Measurements from ENCODE around the gene ENO3.
A peak's percentile ranks its signal among the peaks of the same experiment; 100 is the strongest.

The ENO3 gene

DNA sequence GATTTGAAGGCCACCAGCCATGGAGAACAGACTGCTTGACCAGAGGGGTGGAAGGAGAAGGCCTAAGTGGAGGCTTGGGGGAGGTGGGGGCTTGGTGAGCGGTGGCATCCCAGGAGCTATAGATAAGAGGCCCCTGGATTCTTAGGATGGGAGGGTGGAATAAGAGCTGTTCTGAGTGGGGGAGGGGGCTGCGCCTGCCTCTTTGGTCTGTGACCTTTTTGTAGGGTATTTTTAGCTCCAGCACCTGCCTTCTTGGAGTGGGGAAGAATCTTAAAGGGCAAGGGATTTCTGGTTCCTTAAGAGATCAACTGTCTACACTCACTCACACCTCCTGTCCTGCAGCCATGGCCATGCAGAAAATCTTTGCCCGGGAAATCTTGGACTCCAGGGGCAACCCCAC lies 567 bp downstream of the ENO3 start:
- DNase-seq = no peak

DNA sequence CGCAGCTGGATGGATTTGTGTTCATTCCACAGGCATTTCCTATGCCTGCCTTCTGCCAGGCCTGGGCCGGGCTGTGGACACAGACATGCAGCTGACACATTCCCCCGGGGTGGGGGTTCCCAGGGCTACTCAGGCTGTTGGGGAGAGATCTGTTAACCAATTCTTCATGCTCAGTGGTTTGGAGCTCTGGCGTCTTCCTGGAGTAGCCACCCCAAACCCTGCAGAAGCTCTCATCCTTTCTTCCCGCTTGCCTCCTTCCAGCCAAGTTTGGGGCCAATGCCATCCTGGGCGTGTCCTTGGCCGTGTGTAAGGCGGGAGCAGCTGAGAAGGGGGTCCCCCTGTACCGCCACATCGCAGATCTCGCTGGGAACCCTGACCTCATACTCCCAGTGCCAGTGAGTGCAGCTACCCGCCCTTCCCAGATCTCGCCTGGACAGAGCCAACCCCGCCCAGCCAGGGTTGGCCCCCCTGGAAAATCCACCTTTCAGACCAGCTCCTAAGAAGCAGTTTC lies 2.6 kb downstream of the ENO3 start:
- DNase-seq = no peak

DNA sequence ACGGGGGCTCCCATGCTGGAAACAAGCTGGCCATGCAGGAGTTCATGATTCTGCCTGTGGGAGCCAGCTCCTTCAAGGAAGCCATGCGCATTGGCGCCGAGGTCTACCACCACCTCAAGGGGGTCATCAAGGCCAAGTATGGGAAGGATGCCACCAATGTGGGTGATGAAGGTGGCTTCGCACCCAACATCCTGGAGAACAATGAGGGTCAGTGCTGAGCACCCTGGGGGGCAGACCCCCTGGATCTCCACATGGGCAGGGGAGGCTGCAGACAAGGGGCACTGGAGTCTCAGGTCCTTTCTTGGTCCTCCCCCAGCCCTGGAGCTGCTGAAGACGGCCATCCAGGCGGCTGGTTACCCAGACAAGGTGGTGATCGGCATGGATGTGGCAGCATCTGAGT lies 4.2 kb downstream of the ENO3 start:
- no peak for DNase-seq

DNA sequence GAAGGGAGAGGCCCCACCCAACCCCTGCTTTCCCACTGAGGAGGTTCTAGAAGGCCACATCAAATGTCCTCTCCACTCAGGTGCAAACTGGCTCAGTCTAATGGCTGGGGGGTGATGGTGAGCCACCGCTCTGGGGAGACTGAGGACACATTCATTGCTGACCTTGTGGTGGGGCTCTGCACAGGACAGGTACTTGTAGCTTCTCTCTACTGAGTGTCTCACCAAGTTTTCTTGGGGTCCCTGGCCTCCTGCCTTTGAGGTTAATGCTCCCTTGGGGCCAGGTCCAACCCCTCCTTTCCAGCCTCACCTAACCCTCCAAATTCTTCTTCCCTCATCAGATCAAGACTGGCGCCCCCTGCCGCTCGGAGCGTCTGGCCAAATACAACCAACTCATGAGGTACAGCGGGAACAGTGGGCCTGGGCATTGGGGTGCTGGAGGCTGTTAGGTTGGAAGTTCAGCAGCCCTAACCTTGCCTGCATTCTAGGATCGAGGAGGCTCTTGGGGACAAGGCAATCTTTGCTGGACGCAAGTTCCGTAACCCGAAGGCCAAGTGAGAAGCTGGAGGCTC lies 5.7 kb downstream of the ENO3 start:
- peak; percentile 40 for DNase-seq

DNA sequence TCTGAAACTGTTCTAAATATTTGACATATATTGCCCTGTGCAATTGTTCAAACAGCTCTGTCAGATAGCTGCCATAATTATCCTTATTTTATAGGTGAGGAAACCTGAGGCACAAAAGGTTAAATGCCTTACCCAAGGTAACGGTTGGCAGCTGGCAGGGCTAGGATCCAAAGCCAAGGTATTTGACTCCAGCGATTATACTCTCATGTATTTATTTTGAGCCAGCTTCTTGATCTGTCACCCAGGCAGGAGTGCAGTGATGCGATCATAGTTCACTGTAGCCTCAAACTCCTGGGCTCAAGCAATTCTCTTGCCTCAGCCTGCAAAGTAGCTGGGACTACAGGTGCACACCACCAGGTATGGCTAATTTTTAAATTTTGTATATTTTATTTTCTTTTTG lies 7.2 kb downstream of the ENO3 start:
- no peak for DNase-seq

DNA sequence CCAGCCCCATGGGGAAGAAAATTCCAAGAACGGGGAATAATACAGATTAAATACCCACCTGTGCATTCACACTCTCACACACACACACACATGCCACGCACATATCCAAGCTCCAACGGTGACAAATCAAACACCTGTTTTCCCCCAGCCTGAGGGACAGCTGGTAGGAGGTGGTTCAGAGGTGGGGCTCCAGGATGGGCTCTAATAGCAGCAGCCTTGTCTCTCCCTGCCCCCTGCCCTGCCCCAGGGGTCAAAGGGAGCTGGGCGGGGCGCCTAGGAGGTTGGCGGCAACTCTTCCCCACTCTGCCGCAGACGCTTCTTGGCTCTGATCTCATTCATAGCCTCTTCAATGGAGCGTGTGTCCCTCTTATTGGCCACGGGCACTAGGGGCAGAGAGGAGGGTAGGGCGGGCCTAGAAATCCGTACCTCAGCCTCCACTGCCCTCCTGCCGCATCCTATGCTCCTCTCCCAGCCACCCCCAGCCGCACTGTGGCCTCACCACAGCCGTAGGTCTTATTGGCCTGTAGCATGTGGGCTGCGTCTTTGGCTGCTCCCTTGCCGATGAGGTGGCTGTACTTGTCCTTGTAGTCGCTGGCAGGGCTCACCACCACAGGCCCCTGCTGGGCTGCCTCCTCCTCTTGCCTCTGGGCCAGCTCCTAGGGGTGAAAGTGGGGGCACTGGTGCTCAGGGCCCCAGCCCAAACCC lies 8.5 kb downstream of the ENO3 start:
- DNase-seq = no peak

DNA sequence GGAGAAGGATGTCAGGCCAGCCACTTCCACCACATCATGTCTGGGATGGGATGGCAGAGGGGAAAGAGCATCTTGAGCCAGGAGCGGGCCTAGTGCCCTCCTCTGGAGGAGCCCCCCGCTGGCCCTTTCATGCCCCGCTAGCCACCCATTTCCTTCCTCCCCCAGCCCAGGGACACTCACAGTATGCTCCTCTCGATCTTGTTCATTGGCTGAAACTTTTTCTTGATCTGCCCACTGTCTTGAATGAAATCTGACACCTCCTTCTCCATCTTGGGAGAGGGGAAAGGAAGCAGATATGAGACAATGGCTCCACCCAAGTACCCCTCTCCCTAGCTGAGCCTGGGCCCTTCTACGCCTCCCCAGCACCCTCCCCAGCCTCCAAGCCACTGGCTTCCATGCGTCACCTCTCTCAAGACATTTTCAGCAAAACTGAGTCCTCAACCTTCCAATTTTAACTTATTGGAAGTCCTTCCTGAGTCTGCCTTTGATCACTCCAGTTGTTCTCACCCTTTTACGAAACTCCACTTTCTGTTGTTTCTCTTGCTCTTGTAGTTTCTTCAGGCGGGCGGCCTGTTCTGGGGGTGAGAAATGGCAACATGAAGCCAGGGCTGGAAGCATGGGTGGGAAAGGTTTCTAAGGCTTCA lies 9.5 kb downstream of the ENO3 start:
- no peak for DNase-seq

DNA sequence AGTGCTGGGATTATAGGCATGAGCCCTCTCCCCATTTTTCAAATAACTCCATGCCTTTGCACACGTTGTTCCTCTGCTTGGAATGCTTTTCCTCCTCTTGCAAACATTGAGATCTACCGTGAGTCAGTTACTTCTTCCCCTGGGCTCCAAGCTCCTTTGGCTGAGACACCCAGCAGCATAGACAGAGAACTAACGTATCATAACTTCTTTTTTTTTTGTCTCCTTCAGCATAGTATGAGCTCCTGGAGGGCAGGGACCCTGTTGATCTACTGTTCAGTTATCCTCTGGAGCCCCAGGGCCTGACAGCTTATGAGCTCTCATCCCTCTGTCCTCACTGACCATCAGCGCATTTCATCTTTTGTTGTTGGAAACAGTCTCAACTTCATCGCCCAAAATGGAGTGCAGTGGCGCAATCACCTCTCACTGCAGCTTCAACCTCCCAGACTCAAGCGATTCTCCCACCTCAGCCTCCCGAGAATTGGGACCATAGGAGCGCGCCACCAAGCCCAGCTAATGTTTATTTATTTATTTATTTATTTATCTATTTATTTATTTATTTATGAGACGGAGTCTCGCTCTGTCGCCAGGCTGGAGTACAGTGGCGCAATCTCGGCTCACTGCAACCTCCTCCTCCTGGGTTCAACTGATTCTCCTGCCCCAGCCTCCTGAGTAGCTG lies 14.5 kb downstream of the ENO3 start:
- no peak for DNase-seq

DNA sequence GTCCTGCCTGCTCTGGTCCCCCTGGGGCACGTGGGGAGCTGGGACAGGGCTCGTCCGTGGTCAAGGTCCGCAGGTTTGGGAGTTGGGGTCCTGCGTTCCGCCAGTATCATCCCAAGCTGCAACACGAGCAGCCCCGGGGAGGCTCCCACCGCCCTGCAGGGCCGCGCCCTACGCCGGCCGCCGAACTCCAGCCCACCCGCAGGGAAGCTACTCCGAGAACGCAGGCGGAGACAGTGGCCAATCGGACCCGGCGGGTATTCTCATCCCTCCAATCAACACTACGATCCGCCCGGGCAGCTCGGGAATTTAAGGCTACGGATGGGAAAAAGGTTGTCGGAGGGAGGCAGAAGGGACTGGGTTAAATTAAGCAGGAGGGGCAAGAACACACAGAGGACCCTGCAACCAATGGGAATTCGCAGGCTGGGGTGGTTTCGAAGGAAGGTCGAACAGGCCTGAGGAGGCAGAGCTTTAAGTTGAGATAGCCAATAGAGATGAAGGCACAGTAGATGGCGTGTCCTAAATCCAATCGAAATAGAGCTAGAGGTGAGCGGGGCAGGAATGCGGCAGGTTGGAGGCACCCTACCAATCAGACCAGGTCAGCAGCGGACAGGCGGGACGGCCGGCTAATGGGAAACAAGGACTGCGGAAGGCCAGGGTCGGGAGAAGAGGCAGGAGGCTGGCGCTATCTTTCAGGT lies 16.1 kb downstream of the ENO3 start:
- peak; percentile 100 for DNase-seq

DNA sequence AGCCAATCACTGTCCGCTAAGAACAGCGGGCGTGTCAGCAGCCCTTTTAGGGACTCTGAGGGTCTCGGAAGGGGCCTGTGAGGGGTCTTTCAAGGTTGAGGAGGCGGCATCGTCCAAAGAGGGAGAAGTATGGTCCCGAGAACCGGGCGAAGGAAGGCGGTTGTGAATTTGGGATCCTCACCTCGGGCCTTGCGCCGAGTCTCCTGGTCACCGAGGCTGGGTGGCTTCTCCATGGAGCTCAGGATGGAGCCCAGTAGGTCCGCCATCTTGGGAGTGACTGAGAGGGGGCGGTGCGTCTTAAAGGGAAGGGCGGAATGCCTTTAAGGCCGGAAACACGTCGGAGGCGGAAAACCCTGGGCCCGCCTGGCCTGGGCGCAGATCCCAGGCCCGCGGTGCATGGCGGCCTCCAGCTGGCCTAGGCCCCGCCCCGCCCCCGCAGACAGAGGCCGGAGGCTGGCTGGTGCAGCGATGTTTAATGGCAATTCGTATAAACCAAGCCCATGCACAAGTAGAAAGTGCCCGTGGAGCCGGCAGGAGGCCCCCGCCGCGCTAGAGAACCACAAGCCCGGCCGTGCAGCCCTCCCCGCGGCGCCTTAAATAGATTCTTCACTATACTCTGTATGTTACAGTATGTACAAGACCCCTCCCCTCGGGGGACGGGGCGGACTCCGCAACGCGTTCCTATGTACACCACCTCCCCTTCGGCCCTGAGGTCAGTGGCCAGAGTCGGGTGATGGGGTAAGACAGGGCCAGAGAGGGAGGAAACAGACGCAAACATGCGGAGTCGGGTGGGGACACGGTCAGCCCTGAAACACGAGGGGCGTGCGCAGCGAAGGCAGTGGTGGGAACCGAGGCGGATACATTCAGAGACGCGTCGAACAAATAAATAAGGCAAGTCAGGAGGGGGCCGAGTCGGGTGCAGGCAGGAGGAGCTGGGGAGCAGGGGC lies 16.9 kb downstream of the ENO3 start, which contains the start of gene SPAG7:
Gene SPAG7 (minus strand): TSS at position 279 of the 947 bp plus-strand sequence. CDS start 13 bp downstream, at position 266.
- DNase-seq = peak; percentile 95

DNA sequence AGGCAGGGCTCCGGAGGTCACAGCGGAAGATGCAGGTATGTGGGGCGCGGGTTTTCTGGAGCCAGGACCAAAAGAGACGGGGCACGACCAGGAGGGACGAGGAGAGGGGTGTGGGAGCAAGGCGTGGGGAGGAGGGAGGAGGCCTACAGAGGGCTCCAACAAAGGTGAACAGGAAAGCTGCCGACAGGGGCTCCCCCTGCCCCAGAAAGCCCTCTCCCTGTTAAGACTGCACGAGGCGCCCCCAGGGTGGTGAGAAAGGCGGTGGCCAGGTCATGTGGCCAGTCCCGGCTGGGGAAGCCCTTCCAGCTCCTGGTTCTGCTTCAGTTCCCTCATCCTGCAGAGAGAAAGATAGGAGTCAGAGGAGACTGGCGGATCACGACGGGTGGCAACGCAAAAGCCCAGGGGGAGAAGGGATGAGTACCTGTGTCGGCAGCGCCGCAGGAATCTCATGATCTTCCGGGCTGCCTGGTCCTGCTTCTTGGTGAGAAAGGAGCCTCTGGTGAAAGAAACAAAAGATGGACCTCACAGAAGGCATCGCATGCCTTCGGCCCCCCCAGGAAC lies 17.6 kb downstream of the ENO3 start:
- DNase-seq = no peak

DNA sequence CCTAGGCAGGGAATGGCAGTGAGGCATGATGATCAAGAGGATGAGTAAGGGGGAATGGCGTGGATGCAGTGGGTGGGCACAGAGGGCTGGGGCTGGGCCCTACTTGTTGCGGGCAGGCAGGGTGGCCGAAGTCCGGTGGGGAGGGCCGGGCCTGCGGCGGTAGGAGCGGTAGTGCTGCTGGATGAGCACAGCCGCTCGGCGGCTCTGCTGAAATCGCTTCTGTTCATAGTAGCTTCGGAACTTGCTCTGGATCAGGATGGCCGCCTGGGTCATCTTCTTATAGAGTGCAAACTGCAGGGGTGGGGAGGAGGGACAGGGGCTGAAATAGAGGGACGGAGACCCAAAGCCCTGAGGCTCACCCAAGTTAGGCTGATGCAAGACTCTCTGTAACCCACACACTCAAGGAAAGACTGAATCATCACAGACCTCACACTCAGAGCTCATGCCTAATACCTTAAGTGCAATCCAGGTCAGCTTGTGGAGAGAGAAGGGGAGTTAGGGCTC lies 18.2 kb downstream of the ENO3 start:
- peak; percentile 37 for DNase-seq

DNA sequence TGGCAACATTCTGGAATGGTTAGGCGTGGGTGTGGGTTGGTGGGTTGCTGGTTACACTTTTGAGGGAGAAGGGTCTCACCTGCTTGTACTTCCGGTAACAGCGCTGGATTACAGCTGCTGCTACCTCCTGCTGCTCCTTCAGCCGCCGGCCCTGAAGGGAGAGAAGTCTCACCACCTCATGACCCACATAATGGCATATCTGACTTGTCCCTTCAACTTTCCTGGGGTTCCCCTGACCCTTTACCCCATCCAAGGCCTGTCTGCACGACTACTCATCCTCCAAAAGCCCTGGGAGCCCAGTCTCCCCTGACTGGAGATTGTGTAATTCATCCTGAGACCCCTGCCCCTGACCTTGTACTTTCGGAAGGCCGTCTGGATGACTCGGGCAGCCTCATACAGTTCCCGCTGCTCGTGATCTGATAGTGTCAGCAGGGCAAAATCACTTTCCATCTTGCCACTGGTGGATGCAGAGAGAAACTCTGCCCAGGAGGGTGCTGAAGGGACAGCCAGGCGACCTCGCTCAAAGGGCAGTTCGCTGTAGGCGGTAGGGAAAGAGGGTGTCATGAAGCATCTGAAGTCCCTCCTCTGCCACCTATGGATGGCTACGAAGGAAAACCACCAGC lies 18.7 kb downstream of the ENO3 start:
- no peak for DNase-seq

DNA sequence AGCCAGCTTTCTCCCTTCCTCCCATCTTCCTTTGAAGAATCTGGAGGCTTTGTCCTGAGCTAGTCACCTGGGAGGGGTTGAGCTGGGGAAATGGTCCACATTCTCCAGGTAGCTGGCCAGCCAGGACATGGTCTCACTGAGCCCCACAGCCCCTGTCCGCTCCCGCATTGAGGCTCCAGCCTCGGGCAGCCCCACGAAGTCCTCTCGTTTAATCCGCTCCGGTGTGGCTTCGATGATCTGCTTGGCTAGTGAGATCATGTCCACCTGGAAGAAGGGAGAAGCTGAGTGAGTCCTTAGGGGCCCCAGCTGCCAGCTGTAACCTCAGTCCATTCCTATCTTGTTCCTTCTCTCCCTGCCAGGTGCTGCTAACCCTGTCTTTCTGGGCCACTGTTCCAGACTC lies 19.4 kb downstream of the ENO3 start:
- DNase-seq = no peak

DNA sequence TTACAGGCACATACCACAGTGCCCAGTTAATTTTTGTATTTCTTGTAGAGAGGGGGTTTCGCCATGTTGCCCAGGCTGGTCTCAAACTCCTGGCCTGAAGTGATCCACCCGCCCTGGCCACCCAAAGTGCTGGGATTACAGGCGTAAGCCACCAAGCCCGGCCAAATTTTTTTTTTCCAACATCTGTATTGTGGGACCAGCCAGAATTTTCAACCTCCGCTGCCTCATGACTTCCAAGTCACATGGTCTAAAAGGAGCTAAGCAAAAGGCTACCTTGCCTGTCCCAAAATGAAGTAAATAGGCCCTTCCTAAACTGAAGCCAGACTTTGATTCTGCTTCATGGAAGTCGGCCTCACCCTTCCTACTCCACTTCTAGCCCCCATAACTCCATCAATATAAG lies 20.9 kb downstream of the ENO3 start:
- no peak for DNase-seq

DNA sequence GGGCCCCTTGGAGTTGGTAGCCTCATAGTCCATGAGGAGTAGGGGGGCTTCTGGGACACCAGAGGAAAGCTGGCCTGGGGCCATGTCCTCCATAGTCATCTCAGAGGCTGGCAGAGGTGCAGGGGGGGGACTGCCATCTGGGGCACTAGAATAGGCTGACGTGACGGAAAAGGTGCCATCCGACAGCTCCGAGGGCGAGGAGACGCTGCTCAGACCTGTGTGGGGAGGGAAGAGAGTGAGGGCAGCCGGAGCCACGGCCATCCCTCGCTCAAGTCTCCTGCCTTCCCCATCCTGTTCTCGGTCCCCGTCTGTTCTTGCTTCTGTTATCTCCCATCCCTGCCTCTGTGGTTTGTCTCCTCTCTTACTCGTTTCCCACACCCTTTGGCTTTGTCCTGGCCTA lies 21.4 kb downstream of the ENO3 start:
- no peak for DNase-seq

DNA sequence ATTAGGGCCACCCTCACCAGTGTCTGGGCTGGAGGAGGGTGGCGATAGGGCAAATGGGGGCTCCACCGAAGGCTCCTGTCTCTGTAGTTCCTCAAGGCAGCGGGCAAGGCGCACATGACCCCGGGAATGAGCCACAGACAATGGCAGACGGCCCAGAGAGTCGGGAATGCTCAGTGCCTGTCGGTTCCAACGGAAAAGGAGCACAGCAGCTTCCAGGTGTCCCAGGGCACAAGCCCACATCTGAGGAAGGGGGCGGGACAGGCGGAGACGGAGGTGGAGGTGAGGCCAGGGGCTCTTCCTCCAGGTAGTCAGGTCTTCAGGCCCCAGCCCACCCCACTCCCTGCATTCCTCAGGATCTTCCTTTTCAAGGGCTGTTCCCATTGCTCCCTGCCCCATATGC lies 21.8 kb downstream of the ENO3 start:
- DNase-seq = no peak

DNA sequence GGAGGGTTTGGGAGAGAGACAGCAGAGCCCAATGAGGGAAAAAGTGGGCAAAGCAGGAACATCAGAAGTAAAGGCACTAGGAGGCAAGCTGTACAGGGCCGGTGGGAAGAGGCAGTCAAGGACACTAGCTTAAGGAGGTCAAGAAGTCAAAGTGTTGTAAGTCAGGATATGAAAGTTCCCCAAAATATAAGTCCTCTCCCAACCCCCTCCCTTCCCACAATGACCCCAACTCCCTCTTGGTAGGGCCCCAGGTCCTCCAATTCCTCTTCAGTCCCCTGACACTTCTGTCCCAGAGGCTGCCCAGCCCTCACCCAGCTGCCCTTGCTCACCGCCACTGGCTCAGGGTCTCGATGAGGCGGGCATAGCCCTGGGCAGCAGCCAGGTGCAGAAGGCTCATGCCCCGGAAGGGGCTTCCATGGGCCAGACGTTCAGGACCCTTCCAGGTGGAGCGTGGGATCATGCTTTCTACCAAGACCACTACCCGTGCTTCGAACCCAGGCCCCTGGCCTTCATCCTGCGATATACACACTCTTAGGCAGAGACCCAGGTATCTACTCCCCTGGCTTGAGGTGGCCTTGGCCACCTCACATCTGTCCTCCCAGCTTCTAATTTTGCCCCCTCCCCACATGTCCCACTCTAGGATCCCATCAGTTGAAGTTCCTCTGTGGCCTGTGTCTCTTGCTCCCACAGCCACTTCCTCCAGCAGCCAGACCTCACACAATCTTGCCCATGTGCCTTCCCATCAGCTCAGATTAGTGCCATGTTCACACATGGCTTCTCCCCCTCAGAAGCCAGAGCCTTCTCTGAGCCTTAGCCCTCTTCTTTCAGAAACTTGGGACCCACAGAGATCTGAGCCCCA lies 22.6 kb downstream of the ENO3 start:
- no peak for DNase-seq

DNA sequence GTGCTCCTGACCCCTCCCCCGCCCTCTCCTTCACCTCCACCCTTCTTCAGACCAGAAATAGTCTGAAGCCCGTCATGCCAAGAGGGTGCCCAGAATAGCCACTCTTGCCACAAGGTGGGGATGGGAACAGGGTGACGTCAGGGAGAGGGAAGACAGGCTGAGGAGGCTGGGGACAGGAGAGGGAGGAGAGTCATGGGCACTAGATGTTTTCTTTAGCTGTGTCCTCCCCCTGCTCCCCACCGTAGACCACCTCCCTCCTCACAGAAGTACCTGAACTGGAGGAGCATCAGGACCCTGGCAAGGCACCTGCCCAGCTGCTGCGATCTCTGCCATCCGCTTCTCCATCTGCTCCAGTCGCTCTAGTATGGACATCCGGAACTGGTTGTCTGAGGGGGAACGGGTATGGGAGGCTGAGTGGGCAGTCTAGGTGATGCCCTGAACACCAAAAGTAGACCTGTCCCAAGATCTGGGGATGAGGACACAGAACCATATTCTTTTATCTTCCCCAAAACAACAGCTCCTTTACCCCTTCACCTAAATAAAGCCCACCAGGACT lies 23.3 kb downstream of the ENO3 start:
- DNase-seq = no peak

Data from CD4-positive, alpha-beta T cell treated with Interleukin-4 for 4 hours (primary cell).